A549 (cell line): Measurements from ENCODE around the gene HIF1A. TPM values are rescaled to one million over a fixed set of nuclear protein-coding genes. Genes with fewer than 3 reads are reported as not detected.

Experiments used
- ATAC-seq, 2 experiments: fragments of 200-7000 bp in 1 of 2; fragments of >200 bp in 1 of 2; cut with Nextera tagmentation in 1 of 2; cut with Tn5 transposase in 1 of 2; 3 replicates each; pipeline versions ENCODE4 v1.8.0 to v1.9.1; 2018 to 2020; ENCODE audit warnings: mild to moderate bottlenecking in 1 of 2, moderate library complexity in 1 of 2
- CTCF ChIA-PET: fragments of 300-600 bp; sonication (Branson Sonifier 250); formaldehyde crosslinking; extraction: SDS; loops from one replicate; lab custom pipeline; 2021; ENCODE audit warnings: antibody characterized with exemption, inconsistent platforms; lab: Yijun Ruan, JAX
- POLR2A ChIA-PET: fragments of 350-600 bp; formaldehyde crosslinking; extraction: SDS; loops from one replicate; lab custom pipeline; 2021; ENCODE audit warnings: antibody characterized with exemption, inconsistent platforms; lab: Yijun Ruan, JAX
- DNase-seq, 2 experiments: peaks; one replicate each; pipeline versions ENCODE4 v3.0.0 to v3.0.0-alpha.2; 2011 to 2016; ENCODE audit warnings: low read depth in 1 of 2, low spot score in 1 of 2
- FAIRE-seq: peaks from 2 replicates; lab custom pipeline; 2011; peaks lifted over from hg19 to GRCh38; lab: Jason Lieb, UNC
- H3K27ac ChIP-seq, 2 experiments: fragments of >200 bp; sonication (Bioruptor Twin); formaldehyde crosslinking; 3 replicates each; pipeline ENCODE4 v1.5.1; 2016 to 2017
- H3K4me1 ChIP-seq: fragments of >200 bp; sonication (Bioruptor Twin); formaldehyde crosslinking; 3 replicates; pipeline ENCODE4 v1.6.1; 2016
- H3K4me2 ChIP-seq: fragments of >200 bp; sonication (Bioruptor Twin); formaldehyde crosslinking; 3 replicates; pipeline ENCODE4 v1.6.1; 2016
- H3K4me3 ChIP-seq: fragments of >200 bp; sonication (Bioruptor Twin); formaldehyde crosslinking; 3 replicates; pipeline ENCODE4 v1.5.1; 2016
- H3K9me3 ChIP-seq: fragments of >200 bp; sonication (Bioruptor Twin); formaldehyde crosslinking; 3 replicates; pipeline ENCODE4 v1.6.1; 2016
- ATOH8 ChIP-seq: fragments of 250-450 bp; sonication (Bioruptor Pico); IDR thresholded peaks from 2 replicates; pipeline ENCODE4 v1.5.0; 2020; ENCODE audit warnings: low read depth, mild to moderate bottlenecking, moderate library complexity
- BHLHE40 ChIP-seq: IDR thresholded peaks from 2 replicates; pipeline ENCODE4 v1.6.1; 2012; ENCODE audit warnings: low read depth, low read length, inconsistent platforms
- CBX8 ChIP-seq: fragments of 200-600 bp; sonication (generic); IDR thresholded peaks from 2 replicates; pipeline ENCODE4 v1.6.1; 2016
- CEBPB ChIP-seq, 2 experiments: fragments of >200 bp in 1 of 2; sonication (Bioruptor Twin) in 1 of 2; formaldehyde crosslinking in 1 of 2; IDR thresholded peaks; 2 replicates each; pipeline ENCODE4 v1.6.1; 2012 to 2016
- EHMT2 ChIP-seq: fragments of 200-600 bp; sonication (generic); IDR thresholded peaks from 2 replicates; pipeline ENCODE4 v1.6.1; 2016; ENCODE audit warnings: antibody characterized with exemption, low read depth, mild to moderate bottlenecking, moderate library complexity
- FOSB ChIP-seq: fragments of 250-450 bp; sonication (Bioruptor Pico); IDR thresholded peaks from 2 replicates; pipeline ENCODE4 v1.5.0; 2020; ENCODE audit warnings: mild to moderate bottlenecking, moderate library complexity
- FOSL2 ChIP-seq, 2 experiments: fragments of 450-650 bp in 1 of 2; fragments of >200 bp in 1 of 2; sonication (Bioruptor Twin) in 1 of 2; formaldehyde crosslinking; IDR thresholded peaks; 2 replicates each; pipeline versions ENCODE4 v1.5.0 to v1.6.1; 2016 to 2020; ENCODE audit warnings: mild to moderate bottlenecking in 1 of 2, moderate library complexity in 1 of 2
- HDAC2 ChIP-seq: fragments of 200-600 bp; sonication (generic); IDR thresholded peaks from 2 replicates; pipeline ENCODE4 v1.6.1; 2016
- HEYL ChIP-seq: fragments of 250-450 bp; sonication (Bioruptor Pico); IDR thresholded peaks from 2 replicates; pipeline ENCODE4 v1.8.0; 2021; ENCODE audit warnings: mild to moderate bottlenecking, moderate library complexity
- HOXA7 ChIP-seq: fragments of 250-450 bp; sonication (Bioruptor Pico); IDR thresholded peaks from 2 replicates; pipeline ENCODE4 v1.5.0; 2020; ENCODE audit warnings: mild to moderate bottlenecking, moderate library complexity
- HOXB5 ChIP-seq: fragments of 250-450 bp; sonication (Bioruptor Pico); IDR thresholded peaks from 2 replicates; pipeline ENCODE4 v1.5.0; 2020; ENCODE audit warnings: mild to moderate bottlenecking, moderate library complexity
- JUN ChIP-seq, 2 experiments: fragments of >200 bp; sonication (Bioruptor Twin); formaldehyde crosslinking; IDR thresholded peaks; 2 replicates in 1 of 2; 3 replicates in 1 of 2; pipeline ENCODE4 v1.6.1; 2016 to 2017
- MAX ChIP-seq: IDR thresholded peaks from 2 replicates; pipeline ENCODE4 v1.6.1; 2012
- POLR2AphosphoS2 ChIP-seq: conservative IDR thresholded peaks from 2 replicates; pipeline ENCODE4 v1.6.1; 2012; ENCODE audit warnings: low read length, improper control_type of control experiment, inconsistent platforms
- RARB ChIP-seq: fragments of 250-450 bp; sonication (Bioruptor Pico); IDR thresholded peaks from 2 replicates; pipeline ENCODE4 v1.8.0; 2021; ENCODE audit warnings: mild to moderate bottlenecking, moderate library complexity
- REST ChIP-seq: fragments of 200-600 bp; sonication (generic); IDR thresholded peaks from 2 replicates; pipeline ENCODE4 v1.6.1; 2016; ENCODE audit warnings: antibody characterized with exemption, mild to moderate bottlenecking, moderate library complexity
- RNF2 ChIP-seq: fragments of 200-600 bp; sonication (generic); IDR thresholded peaks from 2 replicates; pipeline ENCODE4 v1.6.1; 2016; ENCODE audit warnings: low read depth, mild to moderate bottlenecking, antibody characterized with exemption, moderate library complexity, borderline replicate concordance
- TFCP2L1 ChIP-seq: fragments of 250-450 bp; sonication (Bioruptor Pico); IDR thresholded peaks from 2 replicates; pipeline ENCODE4 v1.5.0; 2021; ENCODE audit warnings: mild to moderate bottlenecking
- TP53 ChIP-seq: fragments of 250-450 bp; sonication (Bioruptor Pico); IDR thresholded peaks from 2 replicates; pipeline ENCODE4 v1.5.0; 2021; ENCODE audit warnings: mild to moderate bottlenecking, moderate library complexity
- ZC3H11A ChIP-seq: fragments of 450-650 bp; IDR thresholded peaks from 2 replicates; pipeline ENCODE4 v1.6.1; 2014; ENCODE audit warnings: antibody characterized with exemption, mild to moderate bottlenecking
- ZNF302 ChIP-seq: fragments of 250-450 bp; sonication (Bioruptor Pico); IDR thresholded peaks from 2 replicates; pipeline ENCODE4 v1.9.0; 2021; ENCODE audit warnings: inconsistent platforms, mild to moderate bottlenecking, moderate library complexity
- WGBS: methylation state at CpG from one replicate; pipeline ENCODE4 v1.1.6; 2017; ENCODE audit errors: missing lambda C conversion rate; 5-methylcytosine and 5-hydroxymethylcytosine counted together
- polyA plus RNA-seq, 4 experiments: library from polyadenylated mRNA; depleted of rRNA in 3 of 4; stranded (reverse); fragments of >200 nt; fragmentation: RNase III in 1 of 4; extraction: RNeasy Plus Mini Kit Qiagen cat#74134 plus additional on column Dnase treatment in 1 of 4; gene quantifications; 2 replicates in 3 of 4; 3 replicates in 1 of 4; pipeline ENCODE4 v1.2.3, GENCODE V29; 2011 to 2017

Gene HIF1A
- polyA plus RNA-seq, 2 of the 4 experiments (the other 2 are of a cell fraction), result 284 to 391 TPM

- TF ChIP-seq FOSL2 (IDR thresholded peaks at IDR 0.05) (no peak), FOSL2 (CRISPR knock-in tag; IDR thresholded peaks at IDR 0.05) (no peak), ZC3H11A (no peak), MAX (no peak), BHLHE40 (no peak), ZNF302 (CRISPR knock-in tag) (no peak), HEYL (CRISPR knock-in tag) (no peak), CEBPB (IDR thresholded peaks at IDR 0.05) (no peak), FOSB (CRISPR knock-in tag) (0 out of 2 replicates have a peak, but pooled peaks have one; percentile 62)
These were observed 54.0 kb downstream of the HIF1A start (continued) for GRCh38 chr14:61749264-61749663.

- peak; percentile 48 to 65 for DNase-seq
- ChIA-PET CTCF (interaction anchor here (1.2 to 3.6 kb wide), 5 partner anchors 12 to 288 kb away, joined by 3 to 16 read pairs (median 7); partner anchors contain the start of gene SNAPC1), POLR2A (interaction anchor here (1.2 to 4.6 kb wide), 8 partner anchors 10 to 279 kb away, joined by 3 to 25 read pairs (median 4); partner anchors contain the start of genes HIF1A and SNAPC1)
- Histone ChIP-seq H3K4me2 (peak overlapping the region; percentile 74), H3K9me3 (no peaks in the 10 kb centered on the region), H3K4me1 (peaks cover 66% of the 10 kb centered on the region)
- peak; percentile 81 for FAIRE-seq
- ATAC-seq, result peak; percentile 22 to 56; a peak in 5 of 6 replicates
- 1% methylated on average over 3 of the region's 3 CpGs for WGBS
- 0 out of 2 replicates have a peak, but pooled peaks have one; percentile 6 for TF ChIP-seq TFCP2L1 (CRISPR knock-in tag)
- TF ChIP-seq RARB (CRISPR knock-in tag), result 0 out of 2 replicates have a peak, but pooled peaks have one; percentile 30
- peak in 1 of 2 experiments; percentile 54; a peak in 1 of 5 replicates for TF ChIP-seq JUN (IDR thresholded peaks at IDR 0.05)
- 0 out of 2 replicates have a peak, but pooled peaks have one; percentile 30 for TF ChIP-seq FOSB (CRISPR knock-in tag)
- TF ChIP-seq HOXA7 (CRISPR knock-in tag), result peak; percentile 65; the same call in 1 of the 2 replicates
- TF ChIP-seq REST, result 0 out of 2 replicates have a peak, but pooled peaks have one; percentile 0
- no peak for TF ChIP-seq HDAC2
- TF ChIP-seq FOSL2 (IDR thresholded peaks at IDR 0.05), result no peak
- TF ChIP-seq FOSL2 (CRISPR knock-in tag; IDR thresholded peaks at IDR 0.05), result 0 out of 2 replicates have a peak, but pooled peaks have one; percentile 3
- no peak for TF ChIP-seq HOXB5 (CRISPR knock-in tag)
- no peak for TF ChIP-seq CBX8
- TF ChIP-seq ZNF302 (CRISPR knock-in tag), result no peak
- TF ChIP-seq EHMT2, result no peak
- peak; percentile 79; the same call in 1 of the 2 replicates for TF ChIP-seq TP53
- no peak for TF ChIP-seq ATOH8 (CRISPR knock-in tag)
- no peak for TF ChIP-seq RNF2
- TF ChIP-seq POLR2AphosphoS2, result peak; percentile 95
- TF ChIP-seq, all 56 proteins: peak for 9
- Histone ChIP-seq H3K27ac (peak overlapping the region; percentile 63 to 72), H3K4me3 (peak overlapping the region; percentile 38)
These were observed 54.6 kb downstream of the HIF1A start for GRCh38 chr14:61749867-61750266.
